HepG2 (cell line): ENCODE results near the gene OR10AD1. TPM values are rescaled to one million over a fixed set of nuclear protein-coding genes. Genes with fewer than 3 reads are reported as not detected.
A peak's percentile ranks its signal among the peaks of the same experiment; 100 is the strongest.

Source experiments
- CENPBD1 ChIP-seq: sonication (generic); formaldehyde crosslinking; IDR thresholded peaks from 2 replicates; pipeline ENCODE4 v1.8.0; 2022; ENCODE audit warnings: missing genetic modification reagents, low read depth, mild to moderate bottlenecking, borderline replicate concordance
- CSRNP2 ChIP-seq: sonication (generic); formaldehyde crosslinking; conservative IDR thresholded peaks from 2 replicates; pipeline ENCODE4 v1.8.0; 2022; ENCODE audit warnings: low read depth, missing genetic modification reagents
- DNMT3B ChIP-seq: conservative IDR thresholded peaks from 2 replicates; pipeline ENCODE4 v1.6.1; 2016; ENCODE audit warnings: missing biosample characterization, control low read depth
- ELF4 ChIP-seq: sonication (generic); formaldehyde crosslinking; IDR thresholded peaks from 2 replicates; pipeline ENCODE4 v1.5.0; 2020; ENCODE audit warnings: missing genetic modification reagents, mild to moderate bottlenecking, moderate library complexity, borderline replicate concordance
- HCFC1 ChIP-seq: fragments of 150-350 bp; IDR thresholded peaks from 2 replicates; pipeline ENCODE4 v1.6.1; 2014; ENCODE audit warnings: low read depth, low read length
- HDAC1 ChIP-seq: sonication (generic); formaldehyde crosslinking; IDR thresholded peaks from 2 replicates; pipeline ENCODE4 v1.5.1; 2020; ENCODE audit warnings: mild to moderate bottlenecking, missing genetic modification reagents
- KDM2A ChIP-seq: sonication (generic); formaldehyde crosslinking; IDR thresholded peaks from 2 replicates; pipeline ENCODE4 v1.4.0; 2020; ENCODE audit warnings: low read depth, missing genetic modification reagents, borderline replicate concordance
- KLF15 ChIP-seq: sonication (generic); formaldehyde crosslinking; IDR thresholded peaks from 2 replicates; pipeline ENCODE4 v1.8.1; 2023; ENCODE audit warnings: borderline replicate concordance, mild to moderate bottlenecking, inconsistent platforms, missing genetic modification reagents, mixed read lengths
- POGZ ChIP-seq: sonication (generic); formaldehyde crosslinking; IDR thresholded peaks from 2 replicates; pipeline ENCODE4 v1.4.0; 2020; ENCODE audit warnings: mild to moderate bottlenecking, missing genetic modification reagents
- RAD51 ChIP-seq: fragments of 450-650 bp; IDR thresholded peaks from 2 replicates; pipeline ENCODE4 v1.6.1; 2016; ENCODE audit warnings: borderline replicate concordance
- RARA ChIP-seq: IDR thresholded peaks from 2 replicates; pipeline ENCODE4 v1.6.1; 2016; ENCODE audit warnings: missing genetic modification reagents, missing compliant biosample characterization
- SALL1 ChIP-seq: sonication (generic); formaldehyde crosslinking; IDR thresholded peaks from 2 replicates; pipeline ENCODE4 v1.8.0; 2022; ENCODE audit warnings: mild to moderate bottlenecking, missing genetic modification reagents
- TBX2 ChIP-seq: sonication (generic); formaldehyde crosslinking; IDR thresholded peaks from 2 replicates; pipeline ENCODE4 v1.5.0; 2020; ENCODE audit warnings: missing genetic modification reagents, mild to moderate bottlenecking, borderline replicate concordance
- XRCC5 ChIP-seq: fragments of 200-400 bp; formaldehyde crosslinking; optimal IDR thresholded peaks from 2 replicates; pipeline ENCODE3; 2017; ENCODE audit warnings: mild to moderate bottlenecking, low read length
- ZBED4 ChIP-seq: sonication (generic); formaldehyde crosslinking; IDR thresholded peaks from 2 replicates; pipeline ENCODE4 v1.4.0; 2020; ENCODE audit warnings: missing genetic modification reagents, borderline replicate concordance
- ZFP82 ChIP-seq: sonication (generic); formaldehyde crosslinking; IDR thresholded peaks from 2 replicates; pipeline ENCODE4 v1.5.1; 2020; ENCODE audit warnings: mild to moderate bottlenecking, missing genetic modification reagents, borderline replicate concordance
- ZNF20 ChIP-seq: sonication (generic); formaldehyde crosslinking; IDR thresholded peaks from 2 replicates; pipeline ENCODE4 v1.4.0; 2020; ENCODE audit warnings: mild to moderate bottlenecking, moderate library complexity, missing genetic modification reagents
- ZNF260 ChIP-seq: sonication (generic); formaldehyde crosslinking; IDR thresholded peaks from 2 replicates; pipeline ENCODE4 v1.4.0; 2020; ENCODE audit warnings: missing genetic modification reagents, low read depth, mild to moderate bottlenecking, borderline replicate concordance
- ZNF263 ChIP-seq: sonication (generic); formaldehyde crosslinking; IDR thresholded peaks from 2 replicates; pipeline ENCODE4 v1.4.0; 2020; ENCODE audit warnings: missing genetic modification reagents
- ZNF451 ChIP-seq: sonication (generic); formaldehyde crosslinking; IDR thresholded peaks from 2 replicates; pipeline ENCODE4 v1.5.0; 2020; ENCODE audit warnings: mild to moderate bottlenecking, missing genetic modification reagents
- ZNF605 ChIP-seq: sonication (generic); formaldehyde crosslinking; IDR thresholded peaks from 2 replicates; pipeline ENCODE4 v1.8.0; 2022; ENCODE audit warnings: mild to moderate bottlenecking, missing genetic modification reagents
- ZNF749 ChIP-seq: sonication (generic); formaldehyde crosslinking; IDR thresholded peaks from 2 replicates; pipeline ENCODE4 v1.8.0; 2022; ENCODE audit warnings: mild to moderate bottlenecking, missing genetic modification reagents, moderate library complexity, borderline replicate concordance
- polyA plus RNA-seq, 8 experiments: library from polyadenylated mRNA; depleted of rRNA in 3 of 8; stranded (reverse) in 7 of 8; unstranded in 1 of 8; fragments of >200 nt; fragmentation: Illumina TruSeq in 4 of 8; extraction: Trizol in 4 of 8; gene quantifications; 2 replicates each; pipeline versions ENCODE4 v1.2.1 to v1.2.3, GENCODE V29; 2011 to 2016; ENCODE audit warnings: low read depth in 4 of 8, missing spikeins in 1 of 8, mixed read lengths in 1 of 8; ENCODE audit not compliant: insufficient read depth in 1 of 8
- total RNA-seq, 5 experiments: library from RNA; depleted of rRNA; stranded (reverse); fragments of >200 nt; fragmentation: Illumina TruSeq; extraction: Trizol; gene quantifications; 2 replicates each; pipeline ENCODE4 v1.2.3, GENCODE V29; 2016; ENCODE audit warnings: low read depth in 1 of 5
- TF ChIP-seq, protein P1 (sequence below): sonication (generic); formaldehyde crosslinking; IDR thresholded peaks from 2 replicates; pipeline ENCODE4 v1.8.1; 2023; ENCODE audit warnings: missing genetic modification reagents, mild to moderate bottlenecking, borderline replicate concordance

Gene OR10AD1
- total and polyA plus RNA-seq, 2 of the 13 experiments (the other 11 are each of a cell fraction or from before 2014, with no cell fraction given) = not detected

- TF ChIP-seq, protein P1, sequence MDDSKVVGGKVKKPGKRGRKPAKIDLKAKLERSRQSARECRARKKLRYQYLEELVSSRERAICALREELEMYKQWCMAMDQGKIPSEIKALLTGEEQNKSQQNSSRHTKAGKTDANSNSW (CRISPR knock-in tag) = no peak
- TF ChIP-seq ZFP82 (CRISPR knock-in tag) (no peak), POGZ (CRISPR knock-in tag) (peak; percentile 79), SALL1 (CRISPR knock-in tag) (peak; percentile 62; the same call in 1 of the 2 replicates), ZNF20 (CRISPR knock-in tag) (no peak), ZNF260 (CRISPR knock-in tag) (no peak), CSRNP2 (no peak), XRCC5 (peak; percentile 46), CENPBD1 (no peak), HCFC1 (peak; percentile 48; the same call in 1 of the 2 replicates), ZNF605 (CRISPR knock-in tag) (0 out of 2 replicates have a peak, but pooled peaks have one; percentile 69), RAD51 (no peak), TBX2 (no peak), ZNF451 (CRISPR knock-in tag) (no peak), ZBED4 (CRISPR knock-in tag) (peak; percentile 82; the same call in 1 of the 2 replicates), RARA (CRISPR knock-in tag) (peak; percentile 20; the same call in 1 of the 2 replicates), KLF15 (0 out of 2 replicates have a peak, but pooled peaks have one; percentile 17), HDAC1 (peak; percentile 91), ZNF749 (no peak), KDM2A (peak; percentile 89; the same call in 1 of the 2 replicates), DNMT3B (no peak), ELF4 (CRISPR knock-in tag) (0 out of 2 replicates have a peak, but pooled peaks have one; percentile 54), ZNF263 (peak; percentile 37; the same call in 1 of the 2 replicates)
Measured at GRCh38 chr12:48157018-48157888, 45.8 kb downstream of the OR10AD1 start, which contains the start of gene ASB8 (continued).
